ENCODE data around the gene GBA3. TPM values are rescaled to one million over a fixed set of nuclear protein-coding genes. Genes with fewer than 3 reads are reported as not detected.

The GBA3 gene
- total and polyA plus RNA-seq, 12 donors = not detected

- Histone ChIP-seq H3K4me1 (peaks cover 0 to 6% (median 0%) of the 10 kb centered on the region in 9 donors), H3K27me3 (peaks cover 0 to 10% (median 0%) of the 10 kb centered on the region in 7 donors), H3K36me3 (no peaks in the 10 kb centered on the region), H3K4me3 (no peak overlapping the region), H3K9me3 (no peaks in the 10 kb centered on the region), H3K27ac (no peak overlapping the region)
- ATAC-seq (no peak), DNase-seq (no peak)
- intact Hi-C loops (cut with DNase I) = loop anchor here in 3 of 10 donors (5.0 to 10.0 kb wide), 3 partner anchors 85 to 895 kb away; no protein-coding TSS in a partner anchor
- no peak for TF ChIP-seq CTCF (IDR thresholded peaks at IDR 0.05)
- WGBS, 2 donors = 87 to 95% methylated on average over 3 of the region's 3 CpGs
Measured at GRCh38 chr4:22689428-22689827, 3.3 kb upstream of the GBA3 start.

- Histone ChIP-seq H3K36me3 (no peaks in the 10 kb centered on the region), H3K4me3 (no peak overlapping the region), H3K27ac (no peak overlapping the region), H3K27me3 (peaks cover 0 to 10% (median 0%) of the 10 kb centered on the region in 7 donors), H3K4me1 (no peaks in the 10 kb centered on the region), H3K9me3 (no peaks in the 10 kb centered on the region)
- no peak for TF ChIP-seq CTCF (IDR thresholded peaks at IDR 0.05)
- intact Hi-C loops (cut with DNase I) = loop anchor here in 2 of 10 donors (10.0 kb wide), 2 partner anchors 290 to 910 kb away; no protein-coding TSS in a partner anchor
- ATAC-seq (no peak), DNase-seq (no peak)
- 86 to 100% methylated on average over 1 of the region's 1 CpG for WGBS, 2 donors
Measured at GRCh38 chr4:22695029-22695428, 2.3 kb downstream of the GBA3 start.

GRCh38 chr4:22695917-22696316 is 3.2 kb downstream of the GBA3 start:
- 38 to 42% methylated on average over 3 of the region's 3 CpGs for WGBS, 2 donors
- Histone ChIP-seq H3K36me3 (no peaks in the 10 kb centered on the region), H3K9me3 (peaks cover 0 to 7% (median 0%) of the 10 kb centered on the region in 11 donors), H3K4me1 (no peaks in the 10 kb centered on the region), H3K27ac (no peak overlapping the region), H3K4me3 (no peak overlapping the region), H3K27me3 (peaks cover 0 to 10% (median 0%) of the 10 kb centered on the region in 7 donors)
- no peak for DNase-seq
- no peak for ATAC-seq
- TF ChIP-seq CTCF (IDR thresholded peaks at IDR 0.05) = no peak
- intact Hi-C loops (cut with DNase I) = loop anchor here in 2 of 10 donors (10.0 kb wide), 2 partner anchors 291 to 911 kb away; no protein-coding TSS in a partner anchor

- Histone ChIP-seq H3K9me3 (peaks cover 0 to 13% (median 0%) of the 10 kb centered on the region in 11 donors), H3K27me3 (no peaks in the 10 kb centered on the region), H3K27ac (no peak overlapping the region), H3K36me3 (no peaks in the 10 kb centered on the region), H3K4me1 (no peaks in the 10 kb centered on the region), H3K4me3 (no peak overlapping the region)
- no peak for DNase-seq
- no peak for TF ChIP-seq CTCF (IDR thresholded peaks at IDR 0.05)
- 67 to 70% methylated on average over 6 of the region's 6 CpGs for WGBS, 2 donors
- intact Hi-C loops (cut with DNase I) = no loop called here
- no peak for ATAC-seq
Measured at GRCh38 chr4:22703912-22704311, 11.2 kb downstream of the GBA3 start.
